Naive thymus-derived CD4-positive, alpha-beta T cell (primary cell): Measurements from ENCODE around the gene SELENOS. TPM values are rescaled to one million over a fixed set of nuclear protein-coding genes. Genes with fewer than 3 reads are reported as not detected.
A peak's percentile ranks its signal among the peaks of the same experiment; 100 is the strongest.

Experiments
- ATAC-seq: fragments of 150-1000 bp; cut with Tn5 transposase; 2 replicates; pipeline ENCODE4 v1.10.0; 2021; ENCODE audit warnings: mild to moderate bottlenecking, moderate library complexity
- CTCF ChIA-PET: fragments of 350-600 bp; sonication (Branson Sonifier 250); formaldehyde crosslinking; loops from one replicate; lab custom pipeline; 2021; ENCODE audit warnings: antibody characterized with exemption; lab: Charles Lee
- POLR2A ChIA-PET: fragments of 350-600 bp; sonication (Branson Sonifier 250); formaldehyde crosslinking; loops from one replicate; lab custom pipeline; 2021; ENCODE audit warnings: antibody characterized with exemption, inconsistent platforms; lab: Charles Lee
- DNase-seq, 9 donors: peaks; one replicate each; pipeline versions ENCODE4 v3.0.0 to v3.0.0-alpha.2; 2020 to 2022; ENCODE audit warnings: mixed read lengths in 1 of 9
- H3K27ac ChIP-seq: one replicate; pipeline ENCODE4 v1.7.0; 2013; ENCODE audit warnings: mild to moderate bottlenecking, low read depth, low read length, moderate library complexity
- H3K27me3 ChIP-seq, 2 donors: one replicate each; pipeline ENCODE4 v1.7.0; 2013; ENCODE audit warnings: low read length in 2 of 2, mild to moderate bottlenecking in 2 of 2, moderate library complexity in 2 of 2; ENCODE audit not compliant: control insufficient read depth in 2 of 2, insufficient read depth in 2 of 2
- H3K36me3 ChIP-seq, 3 experiments: 1 replicate in 2 of 3; 2 replicates in 1 of 3; pipeline ENCODE4 v1.7.0; 2013; ENCODE audit warnings: low read length in 3 of 3, mild to moderate bottlenecking in 3 of 3, moderate library complexity in 1 of 3; ENCODE audit not compliant: insufficient read depth in 3 of 3, control insufficient read depth in 2 of 3
- H3K4me1 ChIP-seq, 2 donors: one replicate each; pipeline ENCODE4 v1.7.0; 2013; ENCODE audit warnings: low read length in 2 of 2, mild to moderate bottlenecking in 2 of 2, moderate library complexity in 1 of 2; ENCODE audit not compliant: control insufficient read depth in 2 of 2, insufficient read depth in 2 of 2
- H3K4me3 ChIP-seq: 2 replicates; pipeline ENCODE4 v1.7.0; 2013; ENCODE audit warnings: mild to moderate bottlenecking, low read length
- H3K9me3 ChIP-seq, 3 experiments: 1 replicate in 2 of 3; 2 replicates in 1 of 3; pipeline ENCODE4 v1.7.0; 2013; ENCODE audit warnings: low read length in 3 of 3; ENCODE audit not compliant: control insufficient read depth in 2 of 3
- H3K27ac Mint-ChIP-seq, 9 donors: one replicate each; pipeline ENCODE4 v1.8.0; 2020 to 2022; ENCODE audit warnings: mixed read lengths in 9 of 9, mild to moderate bottlenecking in 8 of 9, moderate library complexity in 5 of 9, inconsistent platforms in 2 of 9
- H3K27me3 Mint-ChIP-seq, 5 donors: one replicate each; pipeline ENCODE4 v1.8.0; 2021 to 2022; ENCODE audit warnings: mixed read lengths in 5 of 5, mild to moderate bottlenecking in 1 of 5
- H3K36me3 Mint-ChIP-seq, 5 donors: one replicate each; pipeline ENCODE4 v1.8.0; 2020 to 2022; ENCODE audit warnings: mixed read lengths in 5 of 5, mild to moderate bottlenecking in 3 of 5, inconsistent platforms in 1 of 5
- H3K4me1 Mint-ChIP-seq, 7 donors: one replicate each; pipeline ENCODE4 v1.8.0; 2020 to 2022; ENCODE audit warnings: mixed read lengths in 7 of 7, mild to moderate bottlenecking in 3 of 7, inconsistent platforms in 1 of 7
- H3K4me3 Mint-ChIP-seq, 10 donors: one replicate each; pipeline ENCODE4 v1.8.0; 2020 to 2022; ENCODE audit warnings: mild to moderate bottlenecking in 10 of 10, mixed read lengths in 10 of 10, moderate library complexity in 6 of 10, inconsistent platforms in 2 of 10
- H3K9me3 Mint-ChIP-seq, 11 donors: one replicate each; pipeline ENCODE4 v1.8.0; 2020 to 2022; ENCODE audit warnings: mixed read lengths in 11 of 11, mild to moderate bottlenecking in 4 of 11, inconsistent platforms in 1 of 11, moderate library complexity in 1 of 11
- intact Hi-C, 2 donors: fragments of 100-400 bp; cut with micrococcal nuclease; formaldehyde crosslinking; loops; one replicate each; pipeline ENCODE4 v1.15.1; 2023
- polyA plus RNA-seq, 2 donors: library from polyadenylated mRNA; unstranded; fragments of 300-500 nt; fragmentation: Illumina TruSeq; gene quantifications; one replicate each; pipeline ENCODE4 v1.2.3, GENCODE V29; 2021
- total RNA-seq, 6 experiments: library from RNA in 5 of 6; stranded (reverse) in 5 of 6; gene quantifications; 1 replicate in 5 of 6; 2 replicates in 1 of 6; pipeline ENCODE4 v1.2.3 and lab custom pipeline; 2021 to 2026

SELENOS gene
- total and polyA plus RNA-seq, 7 experiments from 2014 or later, result 24.8 to 48.2 (median 39.4) TPM

DNA sequence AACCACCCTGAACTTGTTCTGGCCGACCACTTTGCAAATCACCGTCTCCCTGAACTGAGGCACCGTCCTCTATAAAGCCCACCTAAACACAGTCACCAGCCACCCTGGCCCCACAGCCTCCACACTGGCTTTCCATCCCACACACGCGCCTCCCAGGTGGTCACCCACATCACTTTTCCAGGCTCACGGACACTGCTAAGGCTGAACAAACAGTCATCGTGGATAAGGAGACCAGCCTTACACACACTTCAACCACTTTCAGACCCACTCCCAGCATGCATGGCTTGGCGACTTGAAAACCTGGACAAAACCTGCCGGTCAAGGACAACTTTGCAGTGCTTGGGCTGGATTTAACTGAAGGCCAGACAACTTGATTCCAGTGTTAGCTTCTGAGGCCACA lies 33.9 kb downstream of the SELENOS start:
- no peak overlapping the region for H3K27ac ChIP-seq
- H3K4me1 Mint-ChIP-seq, result peaks cover 61 to 92% (median 88%) of the 10 kb centered on the region in 7 donors
- ATAC-seq (no peak), DNase-seq (peak in 1 of 9 donors; percentile 20)
- ChIA-PET CTCF (interaction anchor here (0.5 kb wide), 1 partner anchor 46 kb away, joined by 4 read pairs; no protein-coding TSS in a partner anchor), POLR2A (interaction anchor here (0.7 to 1.3 kb wide), 3 partner anchors 32 to 52 kb away, joined by 3 to 8 read pairs (median 3); partner anchors contain the start of gene SNRPA1)
- intact Hi-C loops, result loop anchor here (2.0 to 5.0 kb wide), 4 partner anchors 13 to 117 kb away; no protein-coding TSS in a partner anchor
- no peak overlapping the region for H3K4me3 ChIP-seq
- H3K9me3 ChIP-seq, result no peaks in the 10 kb centered on the region
- H3K36me3 Mint-ChIP-seq, result peaks cover 0 to 20% (median 0%) of the 10 kb centered on the region in 5 donors
- H3K4me3 Mint-ChIP-seq, result peak overlapping the region; percentile 21 to 83 (median 71)
- H3K27me3 Mint-ChIP-seq, result no peaks in the 10 kb centered on the region
- H3K27me3 ChIP-seq, result no peaks in the 10 kb centered on the region
- H3K4me1 ChIP-seq, result peaks cover 69 to 85% of the 10 kb centered on the region in 2 donors
- H3K36me3 ChIP-seq, result no peaks in the 10 kb centered on the region
- H3K9me3 Mint-ChIP-seq, result no peaks in the 10 kb centered on the region
- H3K27ac Mint-ChIP-seq, result peak overlapping the region in 8 of 9 donors; percentile 52 to 89 (median 71)

GRCh38 chr15:101242999-101243336 lies 34.3 kb downstream of the SELENOS start:
- CTCF ChIA-PET, result interaction anchor here (0.5 to 2.0 kb wide), 3 partner anchors 12 to 224 kb away, joined by 3 to 4 read pairs (median 4); no protein-coding TSS in a partner anchor
- peaks cover 66 to 85% of the 10 kb centered on the region in 2 donors for H3K4me1 ChIP-seq
- Mint-ChIP-seq H3K9me3 (no peaks in the 10 kb centered on the region), H3K36me3 (peaks cover 0 to 20% (median 0%) of the 10 kb centered on the region in 5 donors), H3K4me3 (peak overlapping the region; percentile 60 to 83 (median 71)), H3K27me3 (no peaks in the 10 kb centered on the region), H3K4me1 (peaks cover 61 to 90% (median 89%) of the 10 kb centered on the region in 7 donors), H3K27ac (peak overlapping the region in 8 of 9 donors; percentile 53 to 89 (median 74))
- POLR2A ChIA-PET, result interaction anchor here (0.7 to 2.0 kb wide), 5 partner anchors 8 to 52 kb away, joined by 3 to 8 read pairs (median 3); partner anchors contain the start of genes CHSY1 and SNRPA1
- H3K4me3 ChIP-seq, result no peak overlapping the region
- H3K36me3 ChIP-seq, result no peaks in the 10 kb centered on the region
- H3K9me3 ChIP-seq, result no peaks in the 10 kb centered on the region
- no peak for ATAC-seq
- H3K27me3 ChIP-seq, result no peaks in the 10 kb centered on the region
- DNase-seq, result peak in 1 of 9 donors; percentile 13
- no peak overlapping the region for H3K27ac ChIP-seq
- intact Hi-C loops, result loop anchor here (1.0 to 5.0 kb wide), 5 partner anchors 7 to 116 kb away; no protein-coding TSS in a partner anchor

GRCh38 chr15:101242160-101242998 lies 34.9 kb downstream of the SELENOS start:
- Histone ChIP-seq H3K9me3 (no peaks in the 10 kb centered on the region), H3K27ac (no peak overlapping the region), H3K36me3 (no peaks in the 10 kb centered on the region), H3K4me3 (peak overlapping the region; percentile 40), H3K27me3 (no peaks in the 10 kb centered on the region), H3K4me1 (peaks cover 63 to 80% of the 10 kb centered on the region in 2 donors)
- POLR2A ChIA-PET, result interaction anchor here (0.6 to 2.0 kb wide), 6 partner anchors 9 to 421 kb away, joined by 3 to 8 read pairs (median 3); partner anchors contain the start of genes CHSY1 and SNRPA1
- no peaks in the 10 kb centered on the region for H3K9me3 Mint-ChIP-seq
- ATAC-seq (peak; percentile 93), DNase-seq (peak in 8 of 9 donors; percentile 54 to 79 (median 74))
- peak overlapping the region in 8 of 9 donors; percentile 53 to 89 (median 74) for H3K27ac Mint-ChIP-seq
- no peaks in the 10 kb centered on the region for H3K27me3 Mint-ChIP-seq
- CTCF ChIA-PET, result interaction anchor here (0.5 to 2.0 kb wide), 4 partner anchors 12 to 224 kb away, joined by 3 to 4 read pairs (median 3); partner anchors contain the start of gene SNRPA1
- H3K36me3 Mint-ChIP-seq, result peaks cover 0 to 22% (median 0%) of the 10 kb centered on the region in 5 donors
- H3K4me1 Mint-ChIP-seq, result peaks cover 56 to 88% (median 85%) of the 10 kb centered on the region in 7 donors
- intact Hi-C loops, result loop anchor here (1.0 to 5.0 kb wide), 5 partner anchors 8 to 116 kb away; no protein-coding TSS in a partner anchor
- peak overlapping the region; percentile 60 to 83 (median 71) for H3K4me3 Mint-ChIP-seq

- peaks cover 0 to 29% (median 6%) of the 10 kb centered on the region in 5 donors for H3K36me3 Mint-ChIP-seq
- intact Hi-C loops, result loop anchor here in 1 of 2 donors (5.0 kb wide), 1 partner anchor 33 kb away; no protein-coding TSS in a partner anchor
- H3K4me3 ChIP-seq, result no peak overlapping the region
Measured at GRCh38 chr15:101240358-101240757, 36.9 kb downstream of the SELENOS start.

GRCh38 chr15:101239724-101240136 lies 37.6 kb downstream of the SELENOS start:
- Histone ChIP-seq H3K4me3 (peak overlapping the region; percentile 12), H3K27me3 (no peaks in the 10 kb centered on the region), H3K4me1 (peaks cover 48 to 56% of the 10 kb centered on the region in 2 donors), H3K36me3 (peaks cover 0 to 6% (median 0%) of the 10 kb centered on the region in 3 experiments), H3K27ac (no peak overlapping the region), H3K9me3 (no peaks in the 10 kb centered on the region)
- peak overlapping the region in 8 of 10 donors; percentile 15 to 86 (median 49) for H3K4me3 Mint-ChIP-seq
- H3K9me3 Mint-ChIP-seq, result no peaks in the 10 kb centered on the region
- H3K27me3 Mint-ChIP-seq, result no peaks in the 10 kb centered on the region
- DNase-seq (no peak), ATAC-seq (peak; percentile 15)
- ChIA-PET POLR2A (interaction anchor here (0.7 kb wide), 1 partner anchor 414 kb away, joined by 3 read pairs; no protein-coding TSS in a partner anchor), CTCF (interaction anchor here (0.7 to 1.0 kb wide), 5 partner anchors 8 to 58 kb away, joined by 3 read pairs; no protein-coding TSS in a partner anchor)
- peaks cover 0 to 31% (median 12%) of the 10 kb centered on the region in 5 donors for H3K36me3 Mint-ChIP-seq
- intact Hi-C loops, result loop anchor here in 1 of 2 donors (5.0 kb wide), 1 partner anchor 32 kb away; no protein-coding TSS in a partner anchor
- H3K4me1 Mint-ChIP-seq, result peaks cover 39 to 80% (median 69%) of the 10 kb centered on the region in 7 donors
- peak overlapping the region in 8 of 9 donors; percentile 49 to 93 (median 62) for H3K27ac Mint-ChIP-seq

More at GRCh38 chr15:101240358-101240757, 36.9 kb downstream of the SELENOS start:
- Histone ChIP-seq H3K9me3 (no peaks in the 10 kb centered on the region), H3K36me3 (no peaks in the 10 kb centered on the region), H3K4me1 (peaks cover 54 to 62% of the 10 kb centered on the region in 2 donors), H3K27me3 (no peaks in the 10 kb centered on the region), H3K27ac (no peak overlapping the region)
- peaks cover 41 to 81% (median 73%) of the 10 kb centered on the region in 7 donors for H3K4me1 Mint-ChIP-seq
- peak overlapping the region in 1 of 9 donors; percentile 93 for H3K27ac Mint-ChIP-seq
- no peaks in the 10 kb centered on the region for H3K9me3 Mint-ChIP-seq
- ChIA-PET CTCF (interaction anchor here (0.6 to 0.8 kb wide), 3 partner anchors 48 to 94 kb away, joined by 3 read pairs; no protein-coding TSS in a partner anchor), POLR2A (no interaction called here)
- ATAC-seq (no peak), DNase-seq (no peak)
- H3K4me3 Mint-ChIP-seq, result peak overlapping the region in 1 of 10 donors; percentile 86
- no peaks in the 10 kb centered on the region for H3K27me3 Mint-ChIP-seq

DNA sequence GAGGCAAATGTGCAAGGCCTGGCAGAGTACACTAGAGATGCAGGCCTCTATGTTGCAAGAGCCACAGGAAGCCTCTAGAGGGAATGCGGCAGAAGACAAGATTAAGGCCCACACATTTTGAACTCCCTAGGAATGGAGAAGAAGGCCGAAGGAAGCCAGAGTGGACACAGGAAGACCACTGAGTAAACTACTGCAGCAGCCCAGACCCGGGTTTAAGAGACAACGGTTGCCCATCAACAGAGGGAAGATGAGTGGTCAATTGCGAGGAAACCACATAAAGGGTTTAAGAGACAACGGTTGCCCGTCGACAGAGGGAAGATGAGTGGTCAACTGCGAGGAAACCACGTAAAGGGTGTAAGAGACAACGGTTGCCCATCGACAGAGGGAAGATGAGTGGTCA lies 40.0 kb downstream of the SELENOS start:
- peaks cover 0 to 43% (median 31%) of the 10 kb centered on the region in 5 donors for H3K36me3 Mint-ChIP-seq
- no peaks in the 10 kb centered on the region for H3K9me3 Mint-ChIP-seq
- H3K4me3 Mint-ChIP-seq, result no peak overlapping the region
- ChIA-PET POLR2A (no interaction called here), CTCF (no interaction called here)
- peaks cover 35 to 78% (median 56%) of the 10 kb centered on the region in 7 donors for H3K4me1 Mint-ChIP-seq
- no peak overlapping the region for H3K4me3 ChIP-seq
- peaks cover 23 to 32% of the 10 kb centered on the region in 2 donors for H3K4me1 ChIP-seq
- H3K27me3 ChIP-seq, result no peaks in the 10 kb centered on the region
- ATAC-seq, result peak; percentile 60
- no peaks in the 10 kb centered on the region for H3K27me3 Mint-ChIP-seq
- intact Hi-C loops, result no loop called here
- H3K36me3 ChIP-seq, result peaks cover 0 to 17% (median 5%) of the 10 kb centered on the region in 3 experiments
- DNase-seq, result no peak
- peak overlapping the region in 2 of 9 donors; percentile 30 to 62 for H3K27ac Mint-ChIP-seq
- H3K9me3 ChIP-seq, result no peaks in the 10 kb centered on the region
- H3K27ac ChIP-seq, result no peak overlapping the region
